HepG2 (cell line): ENCODE measurements around the gene KXD1. TPM values are rescaled to one million over a fixed set of nuclear protein-coding genes. Genes with fewer than 3 reads are reported as not detected.

Source experiments
- ARHGAP35 ChIP-seq: sonication (generic); formaldehyde crosslinking; IDR thresholded peaks from 2 replicates; pipeline ENCODE4 v1.9.0; 2022; ENCODE audit warnings: mild to moderate bottlenecking, inconsistent platforms, moderate library complexity, missing genetic modification reagents, borderline replicate concordance
- ATF2 ChIP-seq: sonication (generic); formaldehyde crosslinking; IDR thresholded peaks from 2 replicates; pipeline ENCODE4 v1.4.0; 2020; ENCODE audit warnings: missing genetic modification reagents
- CAMTA2 ChIP-seq: sonication (generic); formaldehyde crosslinking; IDR thresholded peaks from 2 replicates; pipeline ENCODE4 v1.4.0; 2020; ENCODE audit warnings: mild to moderate bottlenecking, missing genetic modification reagents, borderline replicate concordance
- DPF2 ChIP-seq: sonication (generic); formaldehyde crosslinking; IDR thresholded peaks from 2 replicates; pipeline ENCODE4 v1.4.0; 2020; ENCODE audit warnings: mild to moderate bottlenecking, low read depth, missing genetic modification reagents, borderline replicate concordance
- GLMP ChIP-seq: sonication (generic); formaldehyde crosslinking; IDR thresholded peaks from 2 replicates; pipeline ENCODE4 v1.9.0; 2021; ENCODE audit warnings: missing genetic modification reagents, mild to moderate bottlenecking, borderline replicate concordance
- HNRNPL ChIP-seq: fragments of 200-400 bp; formaldehyde crosslinking; IDR thresholded peaks from 2 replicates; pipeline ENCODE4 v1.6.1; 2017; ENCODE audit warnings: mild to moderate bottlenecking, low read depth, low read length
- HNRNPLL ChIP-seq: fragments of 200-400 bp; formaldehyde crosslinking; IDR thresholded peaks from 2 replicates; pipeline ENCODE4 v1.6.1; 2017; ENCODE audit warnings: mild to moderate bottlenecking, low read depth, low read length; ENCODE audit not compliant: poor library complexity, severe bottlenecking
- HOXA3 ChIP-seq: sonication (generic); formaldehyde crosslinking; IDR thresholded peaks from 2 replicates; pipeline ENCODE4 v1.5.0; 2020; ENCODE audit warnings: missing genetic modification reagents
- KDM1A ChIP-seq: IDR thresholded peaks from 2 replicates; pipeline ENCODE4 v1.6.1; 2016; ENCODE audit warnings: missing compliant biosample characterization
- KDM5A ChIP-seq: fragments of 200-600 bp; sonication (generic); IDR thresholded peaks from 2 replicates; pipeline ENCODE4 v1.7.0; 2018; ENCODE audit warnings: antibody characterized with exemption, mild to moderate bottlenecking, low read length, borderline replicate concordance
- NFKBIZ ChIP-seq: IDR thresholded peaks from 2 replicates; pipeline ENCODE4 v1.6.1; 2018; ENCODE audit warnings: missing genetic modification reagents, missing compliant biosample characterization
- NR2F1 ChIP-seq, 2 experiments: fragments of 450-650 bp in 1 of 2; formaldehyde crosslinking in 1 of 2; IDR thresholded peaks; 2 replicates each; pipeline versions ENCODE4 v1.5.0 to v1.6.1; 2016 to 2020; ENCODE audit warnings: mild to moderate bottlenecking in 1 of 2, missing compliant biosample characterization in 1 of 2, missing genetic modification reagents in 1 of 2, moderate library complexity in 1 of 2
- NR2F2 ChIP-seq: IDR thresholded peaks from 2 replicates; pipeline ENCODE4 v1.6.1; 2012; ENCODE audit warnings: low read depth, inconsistent platforms, borderline replicate concordance
- ZBTB4 ChIP-seq: sonication (generic); formaldehyde crosslinking; IDR thresholded peaks from 2 replicates; pipeline ENCODE4 v1.4.0; 2020; ENCODE audit warnings: missing genetic modification reagents, mild to moderate bottlenecking, borderline replicate concordance
- ZEB1 ChIP-seq: IDR thresholded peaks from 2 replicates; pipeline ENCODE4 v1.6.1; 2012; ENCODE audit warnings: mild to moderate bottlenecking, low read depth, inconsistent platforms; ENCODE audit not compliant: insufficient replicate concordance
- ZGPAT ChIP-seq: IDR thresholded peaks from 2 replicates; pipeline ENCODE4 v1.6.1; 2016; ENCODE audit warnings: mild to moderate bottlenecking
- ZMYM3 ChIP-seq: sonication (generic); formaldehyde crosslinking; IDR thresholded peaks from 2 replicates; pipeline ENCODE4 v1.5.1; 2020; ENCODE audit warnings: mild to moderate bottlenecking, missing genetic modification reagents
- ZNF121 ChIP-seq: sonication (generic); formaldehyde crosslinking; IDR thresholded peaks from 2 replicates; pipeline ENCODE4 v1.5.0; 2020; ENCODE audit warnings: mild to moderate bottlenecking, missing genetic modification reagents
- ZNF333 ChIP-seq: sonication (generic); formaldehyde crosslinking; IDR thresholded peaks from 2 replicates; pipeline ENCODE4 v1.4.0; 2020; ENCODE audit warnings: mild to moderate bottlenecking, missing genetic modification reagents, borderline replicate concordance
- ZNF382 ChIP-seq: sonication (generic); formaldehyde crosslinking; IDR thresholded peaks from 2 replicates; pipeline ENCODE4 v1.5.0; 2020; ENCODE audit warnings: missing genetic modification reagents, mild to moderate bottlenecking, borderline replicate concordance
- ZNF782 ChIP-seq: sonication (generic); formaldehyde crosslinking; IDR thresholded peaks from 2 replicates; pipeline ENCODE4 v1.4.0; 2020; ENCODE audit warnings: missing genetic modification reagents, mild to moderate bottlenecking, borderline replicate concordance
- polyA plus RNA-seq, 8 experiments: library from polyadenylated mRNA; depleted of rRNA in 3 of 8; stranded (reverse) in 7 of 8; unstranded in 1 of 8; fragments of >200 nt; fragmentation: Illumina TruSeq in 4 of 8; extraction: Trizol in 4 of 8; gene quantifications; 2 replicates each; pipeline versions ENCODE4 v1.2.1 to v1.2.3, GENCODE V29; 2011 to 2016; ENCODE audit warnings: low read depth in 4 of 8, missing spikeins in 1 of 8, mixed read lengths in 1 of 8; ENCODE audit not compliant: insufficient read depth in 1 of 8
- total RNA-seq, 5 experiments: library from RNA; depleted of rRNA; stranded (reverse); fragments of >200 nt; fragmentation: Illumina TruSeq; extraction: Trizol; gene quantifications; 2 replicates each; pipeline ENCODE4 v1.2.3, GENCODE V29; 2016; ENCODE audit warnings: low read depth in 1 of 5

KXD1 gene
- total and polyA plus RNA-seq, 2 of the 13 experiments (the other 11 are each of a cell fraction or from before 2014, with no cell fraction given): 44.6 to 143 TPM

- TF ChIP-seq HNRNPLL (no peak), ZNF782 (CRISPR knock-in tag) (no peak), ARHGAP35 (CRISPR knock-in tag) (no peak), ZEB1 (no peak), NR2F2 (peak; percentile 65; the same call in 1 of the 2 replicates), ZMYM3 (peak; percentile 98), ZNF121 (CRISPR knock-in tag) (peak; percentile 86), ZGPAT (CRISPR knock-in tag) (no peak), DPF2 (CRISPR knock-in tag) (no peak), GLMP (CRISPR knock-in tag) (no peak), ZBTB4 (CRISPR knock-in tag) (peak; percentile 61; the same call in 1 of the 2 replicates), ZNF333 (no peak), ATF2 (no peak), CAMTA2 (CRISPR knock-in tag) (no peak), KDM1A (CRISPR knock-in tag) (peak; percentile 86; the same call in 1 of the 2 replicates), ZNF382 (CRISPR knock-in tag) (no peak), KDM5A (no peak), NFKBIZ (no peak), HNRNPL (peak; percentile 65; the same call in 1 of the 2 replicates), NR2F1 (CRISPR knock-in tag; IDR thresholded peaks at IDR 0.05) (peak in 1 of 2 experiments; percentile 53; a peak in 2 of 4 replicates), HOXA3 (peak; percentile 9)
These were observed 45.7 kb downstream of the KXD1 start (continued) for GRCh38 chr19:18603255-18603957.
